Erythroblast (primary cell): ENCODE measurements around the gene LRP2.
A peak's percentile ranks its signal among the peaks of the same experiment; 100 is the strongest.

Experiments
- DNase-seq, 2 experiments: peaks; one replicate each; lab custom pipeline; 2025; lab: John Stamatoyannopoulos, UW
- GATA1 ChIP-seq: IDR thresholded peaks from 2 replicates; pipeline ENCODE4 v1.6.1; 2011; ENCODE audit warnings: low read depth, mild to moderate bottlenecking, control low read depth, low read length, moderate library complexity
- POLR2A ChIP-seq: IDR thresholded peaks from 2 replicates; pipeline ENCODE4 v1.6.1; 2011; ENCODE audit warnings: mild to moderate bottlenecking, low read length

The LRP2 gene

GRCh38 chr2:169175112-169175511 is 187.2 kb downstream of the LRP2 start:
- TF ChIP-seq GATA1, result no peak
- no peak for TF ChIP-seq POLR2A
- no peak for DNase-seq

GRCh38 chr2:169173876-169174275 is 188.5 kb downstream of the LRP2 start:
- TF ChIP-seq POLR2A (no peak), GATA1 (no peak)
- no peak for DNase-seq

GRCh38 chr2:169172914-169173313 is 189.4 kb downstream of the LRP2 start:
- DNase-seq, result no peak
- TF ChIP-seq POLR2A (no peak), GATA1 (no peak)

GRCh38 chr2:169172151-169172735 is 190.1 kb downstream of the LRP2 start:
- no peak for DNase-seq
- no peak for TF ChIP-seq POLR2A
- TF ChIP-seq GATA1, result no peak

- TF ChIP-seq POLR2A (no peak), GATA1 (no peak)
- no peak for DNase-seq
These were observed 196.5 kb downstream of the LRP2 start for GRCh38 chr2:169165791-169166190.

- no peak for DNase-seq
- TF ChIP-seq GATA1, result no peak
- no peak for TF ChIP-seq POLR2A
These were observed 198.0 kb downstream of the LRP2 start for GRCh38 chr2:169164311-169164710.

- DNase-seq, result no peak
- TF ChIP-seq GATA1, result no peak
- TF ChIP-seq POLR2A, result no peak
These were observed 199.7 kb downstream of the LRP2 start for GRCh38 chr2:169162613-169163012.

- TF ChIP-seq POLR2A, result no peak
- TF ChIP-seq GATA1, result no peak
- DNase-seq, result no peak
These were observed 201.3 kb downstream of the LRP2 start for GRCh38 chr2:169160926-169161481.

- DNase-seq, result no peak
- TF ChIP-seq GATA1, result no peak
- TF ChIP-seq POLR2A, result no peak
These were observed 202.6 kb downstream of the LRP2 start for GRCh38 chr2:169159686-169160085.

GRCh38 chr2:169158874-169159273 is 203.5 kb downstream of the LRP2 start:
- DNase-seq, result no peak
- TF ChIP-seq POLR2A (no peak), GATA1 (no peak)

- TF ChIP-seq GATA1 (no peak), POLR2A (no peak)
- DNase-seq, result no peak
These were observed 216.1 kb downstream of the LRP2 start for GRCh38 chr2:169146220-169146619.

GRCh38 chr2:169143998-169144397 is 218.3 kb downstream of the LRP2 start:
- no peak for DNase-seq
- TF ChIP-seq GATA1 (no peak), POLR2A (no peak)

- DNase-seq, result peak; percentile 52 to 78
- TF ChIP-seq POLR2A (no peak), GATA1 (no peak)
These were observed 220.5 kb downstream of the LRP2 start for GRCh38 chr2:169141713-169142352.

GRCh38 chr2:169139993-169140767 is 222.2 kb downstream of the LRP2 start:
- no peak for TF ChIP-seq GATA1
- no peak for TF ChIP-seq POLR2A
- no peak for DNase-seq
